ENCODE results near the gene NECAB3.

GRCh38 chr20:33663161-33664084, 10.8 kb downstream of the NECAB3 start:
- no peak for TF ChIP-seq CTCF (conservative IDR thresholded peaks at IDR 0.05; ENCODE audit: low read length)
- TF ChIP-seq EZH2phosphoT487 (IDR thresholded peaks at IDR 0.05; ENCODE audit: borderline replicate concordance, low read depth, low read length): no peak
